Measurements from ENCODE around the gene HYOU1.

GRCh38 chr11:119052163-119052814, 4.7 kb downstream of the HYOU1 start:
- TF ChIP-seq, protein P1, sequence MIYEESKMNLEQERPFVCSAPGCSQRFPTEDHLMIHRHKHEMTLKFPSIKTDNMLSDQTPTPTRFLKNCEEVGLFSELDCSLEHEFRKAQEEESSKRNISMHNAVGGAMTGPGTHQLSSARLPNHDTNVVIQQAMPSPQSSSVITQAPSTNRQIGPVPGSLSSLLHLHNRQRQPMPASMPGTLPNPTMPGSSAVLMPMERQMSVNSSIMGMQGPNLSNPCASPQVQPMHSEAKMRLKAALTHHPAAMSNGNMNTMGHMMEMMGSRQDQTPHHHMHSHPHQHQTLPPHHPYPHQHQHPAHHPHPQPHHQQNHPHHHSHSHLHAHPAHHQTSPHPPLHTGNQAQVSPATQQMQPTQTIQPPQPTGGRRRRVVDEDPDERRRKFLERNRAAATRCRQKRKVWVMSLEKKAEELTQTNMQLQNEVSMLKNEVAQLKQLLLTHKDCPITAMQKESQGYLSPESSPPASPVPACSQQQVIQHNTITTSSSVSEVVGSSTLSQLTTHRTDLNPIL (CRISPR knock-in tag; IDR thresholded peaks at IDR 0.05; ENCODE audit: low read depth): no peak
- TF ChIP-seq OSR1 (CRISPR knock-in tag; IDR thresholded peaks at IDR 0.05) (no peak), ZNF565 (CRISPR knock-in tag; conservative IDR thresholded peaks at IDR 0.05; ENCODE audit: low read depth) (no peak)
- TF ChIP-seq, protein P2, sequence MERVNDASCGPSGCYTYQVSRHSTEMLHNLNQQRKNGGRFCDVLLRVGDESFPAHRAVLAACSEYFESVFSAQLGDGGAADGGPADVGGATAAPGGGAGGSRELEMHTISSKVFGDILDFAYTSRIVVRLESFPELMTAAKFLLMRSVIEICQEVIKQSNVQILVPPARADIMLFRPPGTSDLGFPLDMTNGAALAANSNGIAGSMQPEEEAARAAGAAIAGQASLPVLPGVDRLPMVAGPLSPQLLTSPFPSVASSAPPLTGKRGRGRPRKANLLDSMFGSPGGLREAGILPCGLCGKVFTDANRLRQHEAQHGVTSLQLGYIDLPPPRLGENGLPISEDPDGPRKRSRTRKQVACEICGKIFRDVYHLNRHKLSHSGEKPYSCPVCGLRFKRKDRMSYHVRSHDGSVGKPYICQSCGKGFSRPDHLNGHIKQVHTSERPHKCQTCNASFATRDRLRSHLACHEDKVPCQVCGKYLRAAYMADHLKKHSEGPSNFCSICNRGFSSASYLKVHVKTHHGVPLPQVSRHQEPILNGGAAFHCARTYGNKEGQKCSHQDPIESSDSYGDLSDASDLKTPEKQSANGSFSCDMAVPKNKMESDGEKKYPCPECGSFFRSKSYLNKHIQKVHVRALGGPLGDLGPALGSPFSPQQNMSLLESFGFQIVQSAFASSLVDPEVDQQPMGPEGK (CRISPR knock-in tag; IDR thresholded peaks at IDR 0.05; ENCODE audit: borderline replicate concordance): no peak

All from SK-N-SH treated with all-trans-retinoic acid at 6 μM for 48 hours (cell line).